Measurements from ENCODE around the gene DLX3.

GRCh38 chr17:49995055-49995738 is at the start of gene DLX3:
- TF ChIP-seq CTCF (conservative IDR thresholded peaks at IDR 0.05; ENCODE audit: low read depth, low read length) (no peak), EZH2 (IDR thresholded peaks at IDR 0.05; ENCODE audit: borderline replicate concordance, low read depth, low read length, poor library complexity, severe bottlenecking) (no peak)

Measured in A673 (cell line).